Spleen (tissue), 11 donors: ENCODE measurements around the gene ADPGK. TPM values are rescaled to one million over a fixed set of nuclear protein-coding genes. Genes with fewer than 3 reads are reported as not detected.

Source experiments
- DNase-seq: peaks from one replicate; pipeline ENCODE4 v3.0.0-alpha.2; 2020
- H3K27ac ChIP-seq, 8 donors: fragments of 200-600 bp; sonication (generic) in 7 of 8; 1 replicate in 4 of 8; 2 replicates in 4 of 8; pipeline versions ENCODE4 v1.5.0 to v1.8.0; 2016 to 2021; ENCODE audit warnings: inconsistent platforms in 4 of 8, mild to moderate bottlenecking in 4 of 8, moderate library complexity in 1 of 8
- H3K27me3 ChIP-seq, 7 donors: fragments of 200-600 bp; sonication (generic) in 6 of 7; replicated peaks in 1 of 7; 1 replicate in 4 of 7; 2 replicates in 3 of 7; pipeline versions ENCODE4 v1.5.0 to v1.8.0; 2016 to 2021; ENCODE audit warnings: inconsistent platforms in 3 of 7, mild to moderate bottlenecking in 1 of 7
- H3K36me3 ChIP-seq, 6 donors: fragments of 200-600 bp; sonication (generic) in 5 of 6; 1 replicate in 4 of 6; 2 replicates in 2 of 6; pipeline versions ENCODE4 v1.5.0 to v1.8.0; 2016 to 2021; ENCODE audit warnings: inconsistent platforms in 2 of 6
- H3K4me1 ChIP-seq, 6 donors: fragments of 200-600 bp; sonication (generic) in 5 of 6; 1 replicate in 3 of 6; 2 replicates in 3 of 6; pipeline versions ENCODE4 v1.5.0 to v1.8.0; 2016 to 2021; ENCODE audit warnings: inconsistent platforms in 3 of 6
- H3K4me3 ChIP-seq, 8 donors: fragments of 200-600 bp; sonication (generic) in 7 of 8; 1 replicate in 4 of 8; 2 replicates in 4 of 8; pipeline versions ENCODE4 v1.5.0 to v1.8.0; 2016 to 2021; ENCODE audit warnings: inconsistent platforms in 4 of 8, mild to moderate bottlenecking in 4 of 8, moderate library complexity in 2 of 8
- H3K9me3 ChIP-seq, 8 donors: fragments of 200-600 bp; sonication (generic) in 7 of 8; 1 replicate in 4 of 8; 2 replicates in 4 of 8; pipeline versions ENCODE4 v1.5.0 to v1.8.0; 2016 to 2021; ENCODE audit warnings: inconsistent platforms in 4 of 8
- CTCF ChIP-seq, 11 experiments: fragments of 200-600 bp in 7 of 11; fragments of 450-650 bp in 4 of 11; sonication (generic) in 4 of 11; IDR thresholded peaks in 8 of 11; conservative IDR thresholded peaks in 3 of 11; 1 replicate in 7 of 11; 2 replicates in 4 of 11; pipeline versions ENCODE4 v1.4.0 to v1.8.0; 2016 to 2021; ENCODE audit warnings: antibody characterized with exemption in 11 of 11, inconsistent platforms in 4 of 11, mild to moderate bottlenecking in 1 of 11
- POLR2A ChIP-seq, 3 donors: fragments of 450-650 bp; IDR thresholded peaks; one replicate each; pipeline ENCODE4 v1.5.1; 2017; ENCODE audit warnings: antibody characterized with exemption in 3 of 3, mild to moderate bottlenecking in 1 of 3
- POLR2AphosphoS5 ChIP-seq, 3 donors: sonication (generic); formaldehyde crosslinking; IDR thresholded peaks; one replicate each; pipeline ENCODE4 v1.5.1; 2017; ENCODE audit warnings: antibody characterized with exemption in 3 of 3
- WGBS, 5 donors: extraction: QIAGEN DNeasy Blood & Tissue Kit in 3 of 5; methylation state at CpG; one replicate each; pipeline versions ENCODE4 v1.1.5 to v1.1.7; 2013 to 2018; 5-methylcytosine and 5-hydroxymethylcytosine counted together
- intact Hi-C: fragments of 100-400 bp; cut with DNase I; formaldehyde crosslinking; loops from one replicate; pipeline ENCODE4 v1.15.0; 2023; ENCODE audit warnings: low total_unique reads
- polyA plus RNA-seq, 3 donors: library from polyadenylated mRNA; stranded (reverse); fragments of 200-250 nt; gene quantifications; one replicate each; pipeline ENCODE4 v1.2.1, GENCODE V29; 2013
- total RNA-seq, 7 donors: library from RNA; depleted of rRNA in 3 of 7; stranded (reverse); fragments of >200 nt in 3 of 7; fragmentation: NEBNext Ultra II Directional in 4 of 7; extraction: Animal tissue kit (Norgen Biotek cat#: 25700) in 4 of 7; gene quantifications; one replicate each; pipeline versions ENCODE4 v1.1.0 to v1.2.1, GENCODE V29; 2016 to 2021
- donor health status: healthy with polysubstance abuse.
- donor health status: DM: no; HTN: no; CAD: no; lungs with moderate emphysema.
- donor health status: DM: no; HTN: no; CAD: no.
- donor health status: Bipolar disorder and iron deficiency.
- donor health status: healthy.
- donor health status: DM: no; HTN: no; CAD: no.
- donor health status: DM: yes; HTN: yes; CAD: no.

The ADPGK gene
- total and polyA plus RNA-seq, 10 donors = 65.4 to 119 (median 100) TPM

GRCh38 chr15:72786242-72786641, 2.7 kb upstream of the ADPGK start:
- peaks cover 0 to 9% (median 0%) of the 10 kb centered on the region in 6 donors for H3K36me3 ChIP-seq
- peaks cover 7 to 46% (median 29%) of the 10 kb centered on the region in 6 donors for H3K4me1 ChIP-seq
- peak overlapping the region in 1 of 8 donors; percentile 100 for H3K27ac ChIP-seq
- TF ChIP-seq POLR2A (IDR thresholded peaks at IDR 0.05) = no peak
- no peak for TF ChIP-seq POLR2AphosphoS5 (IDR thresholded peaks at IDR 0.05)
- TF ChIP-seq CTCF (IDR thresholded peaks at IDR 0.05 in 8 of 11, conservative IDR thresholded peaks at IDR 0.05 in 3 of 11) = no peak
- DNase-seq = no peak
- no peaks in the 10 kb centered on the region for H3K9me3 ChIP-seq
- H3K27me3 ChIP-seq = no peaks in the 10 kb centered on the region
- intact Hi-C loops = no loop called here
- H3K4me3 ChIP-seq = no peak overlapping the region
- 89 to 98% (median 92%) methylated on average over 4 of the region's 4 CpGs for WGBS, 5 donors

- Histone ChIP-seq H3K9me3 (no peaks in the 10 kb centered on the region), H3K36me3 (peaks cover 0 to 13% (median 1%) of the 10 kb centered on the region in 6 donors), H3K27me3 (no peaks in the 10 kb centered on the region), H3K4me3 (no peak overlapping the region), H3K27ac (peak overlapping the region in 3 of 8 donors; percentile 22 to 100 (median 96)), H3K4me1 (peaks cover 7 to 50% (median 33%) of the 10 kb centered on the region in 6 donors)
- no peak for DNase-seq
- no peak for TF ChIP-seq POLR2AphosphoS5 (IDR thresholded peaks at IDR 0.05)
- TF ChIP-seq CTCF (IDR thresholded peaks at IDR 0.05 in 8 of 11, conservative IDR thresholded peaks at IDR 0.05 in 3 of 11) = no peak
- no peak for TF ChIP-seq POLR2A (IDR thresholded peaks at IDR 0.05)
- intact Hi-C loops = no loop called here
- 88 to 100% (median 91%) methylated on average over 2 of the region's 2 CpGs for WGBS, 5 donors
Measured at GRCh38 chr15:72785841-72786240, 2.3 kb upstream of the ADPGK start.

- TF ChIP-seq POLR2A (IDR thresholded peaks at IDR 0.05) (no peak), POLR2AphosphoS5 (IDR thresholded peaks at IDR 0.05) (no peak), CTCF (IDR thresholded peaks at IDR 0.05 in 8 of 11, conservative IDR thresholded peaks at IDR 0.05 in 3 of 11) (no peak)
- intact Hi-C loops = no loop called here
- Histone ChIP-seq H3K27ac (peak overlapping the region in 4 of 8 donors; percentile 96 to 100 (median 98)), H3K9me3 (no peaks in the 10 kb centered on the region), H3K4me1 (peaks cover 7 to 54% (median 36%) of the 10 kb centered on the region in 6 donors), H3K27me3 (no peaks in the 10 kb centered on the region), H3K36me3 (peaks cover 0 to 17% (median 4%) of the 10 kb centered on the region in 6 donors), H3K4me3 (no peak overlapping the region)
- WGBS, 5 donors = 63 to 78% (median 70%) methylated on average over 4 of the region's 4 CpGs
- DNase-seq = no peak
Measured at GRCh38 chr15:72785432-72785831, 1.9 kb upstream of the ADPGK start.

GRCh38 chr15:72784456-72784876, 908 bp upstream of the ADPGK start:
- WGBS, 5 donors = 38 to 53% (median 46%) methylated on average over 7 of the region's 7 CpGs

More at GRCh38 chr15:72784456-72784876, 908 bp upstream of the ADPGK start:
- intact Hi-C loops = no loop called here
- peak overlapping the region; percentile 72 to 100 (median 96) for H3K4me3 ChIP-seq
- H3K36me3 ChIP-seq = peaks cover 0 to 27% (median 13%) of the 10 kb centered on the region in 6 donors
- TF ChIP-seq POLR2AphosphoS5 (IDR thresholded peaks at IDR 0.05) (no peak), CTCF (IDR thresholded peaks at IDR 0.05 in 8 of 11, conservative IDR thresholded peaks at IDR 0.05 in 3 of 11) (no peak), POLR2A (IDR thresholded peaks at IDR 0.05) (no peak)
- no peaks in the 10 kb centered on the region for H3K9me3 ChIP-seq
- peaks cover 7 to 64% (median 41%) of the 10 kb centered on the region in 6 donors for H3K4me1 ChIP-seq
- peak overlapping the region; percentile 89 to 100 (median 96) for H3K27ac ChIP-seq
- H3K27me3 ChIP-seq = no peaks in the 10 kb centered on the region
- DNase-seq = no peak
